GM19463 (cell line): ENCODE data around the gene EVL.
"Not testable (repeated sequence)": the region's sequence is repeated elsewhere in the genome, so short reads cannot be mapped to it uniquely, and the experiment has no call there.

Experiments
- ATAC-seq: cut with Tn5 transposase; IDR thresholded peaks from one replicate; pipeline ENCODE4 v1.9.1; 2021; ENCODE audit warnings: mild to moderate bottlenecking, moderate library complexity; ENCODE audit not compliant: unreplicated experiment

EVL gene

GRCh38 chr14:100064335-100065092 is 708 bp upstream of the EVL start:
- ATAC-seq, result not testable (repeated sequence)

- ATAC-seq, result peak; percentile 36
These were observed 836 bp downstream of the EVL start for GRCh38 chr14:100065942-100066574.

GRCh38 chr14:100066962-100067361 is 1.7 kb downstream of the EVL start:
- no peak for ATAC-seq

- ATAC-seq, result no peak
These were observed 2.3 kb downstream of the EVL start for GRCh38 chr14:100067481-100067880.

GRCh38 chr14:100067971-100068959 is 3.0 kb downstream of the EVL start:
- ATAC-seq, result peak; percentile 31

- ATAC-seq, result no peak
These were observed 4.1 kb downstream of the EVL start for GRCh38 chr14:100069161-100069800.

GRCh38 chr14:100070310-100070709 is 5.1 kb downstream of the EVL start:
- ATAC-seq, result no peak

- ATAC-seq, result no peak
These were observed 6.3 kb downstream of the EVL start for GRCh38 chr14:100071545-100071944.

- ATAC-seq, result no peak
These were observed 7.6 kb downstream of the EVL start for GRCh38 chr14:100072783-100073346.

GRCh38 chr14:100073576-100074430 is 8.6 kb downstream of the EVL start:
- ATAC-seq, result no peak

GRCh38 chr14:100074431-100075100 is 9.3 kb downstream of the EVL start:
- ATAC-seq, result no peak

GRCh38 chr14:100075681-100076080 is 10.5 kb downstream of the EVL start:
- no peak for ATAC-seq

GRCh38 chr14:100076133-100076532 is 10.9 kb downstream of the EVL start:
- peak; percentile 29 for ATAC-seq

GRCh38 chr14:100076606-100077005 is 11.4 kb downstream of the EVL start:
- no peak for ATAC-seq

- ATAC-seq, result no peak
These were observed 12.2 kb downstream of the EVL start for GRCh38 chr14:100077441-100077840.

- ATAC-seq, result no peak
These were observed 13.1 kb downstream of the EVL start for GRCh38 chr14:100078216-100078803.

- ATAC-seq, result peak; percentile 69
These were observed 13.9 kb downstream of the EVL start for GRCh38 chr14:100078997-100079725.

GRCh38 chr14:100079726-100080005 is 14.4 kb downstream of the EVL start:
- no peak for ATAC-seq
